Measurements from ENCODE around the gene MFSD12. TPM values are rescaled to one million over a fixed set of nuclear protein-coding genes. Genes with fewer than 3 reads are reported as not detected.

The MFSD12 gene
- total RNA-seq, 1 experiment from 2014 or later: 131 TPM

DNA sequence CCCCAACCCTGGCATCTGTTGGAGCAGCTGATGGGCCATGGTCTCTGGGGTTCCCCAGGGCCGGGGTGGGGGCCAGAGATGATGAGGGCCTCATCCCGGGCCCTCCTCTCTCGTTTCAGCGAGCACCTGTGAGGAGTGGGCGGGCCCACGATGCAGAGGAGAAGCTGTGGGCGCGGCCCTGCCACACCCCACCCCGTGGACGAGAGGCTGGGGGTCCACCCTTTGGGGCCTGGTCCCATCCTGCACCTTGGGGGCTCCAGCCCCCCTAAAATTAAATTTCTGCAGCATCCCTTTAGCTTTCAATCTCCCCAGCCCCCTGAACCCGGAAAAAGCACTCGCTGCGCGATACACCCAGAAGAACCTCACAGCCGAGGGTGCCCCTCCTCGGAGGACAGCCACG is 21.0 kb upstream of the MFSD12 start:
- RAD21 ChIA-PET (ENCODE audit: low non-redundant PET in 1 of 2, low total read pairs in 2 of 2, uncharacterized antibody in 2 of 2, unreplicated experiment in 2 of 2): no interaction called here
- peak overlapping the region; percentile 40 to 54 for H3K4me3 ChIP-seq (replicated peaks in 1 of 2; ENCODE audit: low read depth in 1 of 2, low read length in 2 of 2)

More for the DNA sequence above, 21.0 kb upstream of the MFSD12 start:
- ChIA-PET POLR2A (interaction anchor here (0.9 to 1.1 kb wide), 2 partner anchors 14 to 22 kb away, joined by 3 read pairs; partner anchors contain the start of gene MFSD12), CTCF (interaction anchor here (1.6 kb wide), 1 partner anchor 34 kb away, joined by 4 read pairs; no protein-coding TSS in a partner anchor)
- TSS peak; percentile 27 for BruUV-seq (replicated peaks)
- Histone ChIP-seq H3K36me3 (ENCODE audit: control insufficient read depth in 1 of 2, insufficient read depth in 2 of 2, low read length in 2 of 2) (peaks cover 3 to 21% of the 10 kb centered on the region in 2 experiments; a peak in 2 of 4 replicates), H3K4me2 (ENCODE audit: low read length) (peak overlapping the region; percentile 65), H2AFZ (ENCODE audit: low read depth, low read length, poor library complexity, severe bottlenecking) (no peak overlapping the region), H3K9ac (ENCODE audit: low read length) (peak overlapping the region; percentile 58), H4K20me1 (ENCODE audit: insufficient read depth) (no peaks in the 10 kb centered on the region; the same call in 1 of the 2 replicates), H3K27me3 (ENCODE audit: insufficient read depth, low read length) (no peaks in the 10 kb centered on the region), H3K79me2 (ENCODE audit: insufficient read depth, low read length) (peaks cover 20% of the 10 kb centered on the region; the same call in 1 of the 2 replicates), H3K9me2 (ENCODE audit: insufficient read depth) (no peaks in the 10 kb centered on the region), H3K4me1 (ENCODE audit: control insufficient read depth in 1 of 2, insufficient read depth in 2 of 2, low read length in 2 of 2) (peaks cover 18 to 66% of the 10 kb centered on the region in 2 experiments), H3K9me3 (ENCODE audit: control insufficient read depth in 1 of 2, insufficient read depth in 1 of 2, low read depth in 1 of 2, low read length in 2 of 2) (no peaks in the 10 kb centered on the region), H3K27ac (ENCODE audit: low read depth, low read length) (peak overlapping the region; percentile 47; the same call in 1 of the 2 replicates)
- TF ChIP-seq SP1 (IDR thresholded peaks at IDR 0.05; ENCODE audit: low read depth): no peak
- TF ChIP-seq EGR1 (IDR thresholded peaks at IDR 0.05; ENCODE audit: low read depth): no peak
- no peak for TF ChIP-seq JUND (IDR thresholded peaks at IDR 0.05)
- TF ChIP-seq, protein P1, sequence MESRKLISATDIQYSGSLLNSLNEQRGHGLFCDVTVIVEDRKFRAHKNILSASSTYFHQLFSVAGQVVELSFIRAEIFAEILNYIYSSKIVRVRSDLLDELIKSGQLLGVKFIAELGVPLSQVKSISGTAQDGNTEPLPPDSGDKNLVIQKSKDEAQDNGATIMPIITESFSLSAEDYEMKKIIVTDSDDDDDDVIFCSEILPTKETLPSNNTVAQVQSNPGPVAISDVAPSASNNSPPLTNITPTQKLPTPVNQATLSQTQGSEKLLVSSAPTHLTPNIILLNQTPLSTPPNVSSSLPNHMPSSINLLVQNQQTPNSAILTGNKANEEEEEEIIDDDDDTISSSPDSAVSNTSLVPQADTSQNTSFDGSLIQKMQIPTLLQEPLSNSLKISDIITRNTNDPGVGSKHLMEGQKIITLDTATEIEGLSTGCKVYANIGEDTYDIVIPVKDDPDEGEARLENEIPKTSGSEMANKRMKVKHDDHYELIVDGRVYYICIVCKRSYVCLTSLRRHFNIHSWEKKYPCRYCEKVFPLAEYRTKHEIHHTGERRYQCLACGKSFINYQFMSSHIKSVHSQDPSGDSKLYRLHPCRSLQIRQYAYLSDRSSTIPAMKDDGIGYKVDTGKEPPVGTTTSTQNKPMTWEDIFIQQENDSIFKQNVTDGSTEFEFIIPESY (IDR thresholded peaks at IDR 0.05; ENCODE audit: extremely low read depth, insufficient replicate concordance, low read length): no peak
- no peak for TF ChIP-seq POLR2A (IDR thresholded peaks at IDR 0.05; ENCODE audit: borderline replicate concordance, extremely low read depth, insufficient read depth, insufficient read length)
- TF ChIP-seq ZFX (IDR thresholded peaks at IDR 0.05): no peak
- TF ChIP-seq, protein P2, sequence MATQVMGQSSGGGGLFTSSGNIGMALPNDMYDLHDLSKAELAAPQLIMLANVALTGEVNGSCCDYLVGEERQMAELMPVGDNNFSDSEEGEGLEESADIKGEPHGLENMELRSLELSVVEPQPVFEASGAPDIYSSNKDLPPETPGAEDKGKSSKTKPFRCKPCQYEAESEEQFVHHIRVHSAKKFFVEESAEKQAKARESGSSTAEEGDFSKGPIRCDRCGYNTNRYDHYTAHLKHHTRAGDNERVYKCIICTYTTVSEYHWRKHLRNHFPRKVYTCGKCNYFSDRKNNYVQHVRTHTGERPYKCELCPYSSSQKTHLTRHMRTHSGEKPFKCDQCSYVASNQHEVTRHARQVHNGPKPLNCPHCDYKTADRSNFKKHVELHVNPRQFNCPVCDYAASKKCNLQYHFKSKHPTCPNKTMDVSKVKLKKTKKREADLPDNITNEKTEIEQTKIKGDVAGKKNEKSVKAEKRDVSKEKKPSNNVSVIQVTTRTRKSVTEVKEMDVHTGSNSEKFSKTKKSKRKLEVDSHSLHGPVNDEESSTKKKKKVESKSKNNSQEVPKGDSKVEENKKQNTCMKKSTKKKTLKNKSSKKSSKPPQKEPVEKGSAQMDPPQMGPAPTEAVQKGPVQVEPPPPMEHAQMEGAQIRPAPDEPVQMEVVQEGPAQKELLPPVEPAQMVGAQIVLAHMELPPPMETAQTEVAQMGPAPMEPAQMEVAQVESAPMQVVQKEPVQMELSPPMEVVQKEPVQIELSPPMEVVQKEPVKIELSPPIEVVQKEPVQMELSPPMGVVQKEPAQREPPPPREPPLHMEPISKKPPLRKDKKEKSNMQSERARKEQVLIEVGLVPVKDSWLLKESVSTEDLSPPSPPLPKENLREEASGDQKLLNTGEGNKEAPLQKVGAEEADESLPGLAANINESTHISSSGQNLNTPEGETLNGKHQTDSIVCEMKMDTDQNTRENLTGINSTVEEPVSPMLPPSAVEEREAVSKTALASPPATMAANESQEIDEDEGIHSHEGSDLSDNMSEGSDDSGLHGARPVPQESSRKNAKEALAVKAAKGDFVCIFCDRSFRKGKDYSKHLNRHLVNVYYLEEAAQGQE (IDR thresholded peaks at IDR 0.05; ENCODE audit: low read depth): no peak
- TF ChIP-seq CEBPB (IDR thresholded peaks at IDR 0.05; ENCODE audit: low read depth): no peak
- TF ChIP-seq, protein P3, sequence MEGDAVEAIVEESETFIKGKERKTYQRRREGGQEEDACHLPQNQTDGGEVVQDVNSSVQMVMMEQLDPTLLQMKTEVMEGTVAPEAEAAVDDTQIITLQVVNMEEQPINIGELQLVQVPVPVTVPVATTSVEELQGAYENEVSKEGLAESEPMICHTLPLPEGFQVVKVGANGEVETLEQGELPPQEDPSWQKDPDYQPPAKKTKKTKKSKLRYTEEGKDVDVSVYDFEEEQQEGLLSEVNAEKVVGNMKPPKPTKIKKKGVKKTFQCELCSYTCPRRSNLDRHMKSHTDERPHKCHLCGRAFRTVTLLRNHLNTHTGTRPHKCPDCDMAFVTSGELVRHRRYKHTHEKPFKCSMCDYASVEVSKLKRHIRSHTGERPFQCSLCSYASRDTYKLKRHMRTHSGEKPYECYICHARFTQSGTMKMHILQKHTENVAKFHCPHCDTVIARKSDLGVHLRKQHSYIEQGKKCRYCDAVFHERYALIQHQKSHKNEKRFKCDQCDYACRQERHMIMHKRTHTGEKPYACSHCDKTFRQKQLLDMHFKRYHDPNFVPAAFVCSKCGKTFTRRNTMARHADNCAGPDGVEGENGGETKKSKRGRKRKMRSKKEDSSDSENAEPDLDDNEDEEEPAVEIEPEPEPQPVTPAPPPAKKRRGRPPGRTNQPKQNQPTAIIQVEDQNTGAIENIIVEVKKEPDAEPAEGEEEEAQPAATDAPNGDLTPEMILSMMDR (IDR thresholded peaks at IDR 0.05 in 2 of 3, conservative IDR thresholded peaks at IDR 0.05 in 1 of 3; ENCODE audit: borderline replicate concordance in 1 of 3, insufficient read depth in 1 of 3, low read depth in 2 of 3, low read length in 2 of 3): no peak
- no peak for TF ChIP-seq SIN3A (IDR thresholded peaks at IDR 0.05; ENCODE audit: low read depth)
- no peak for TF ChIP-seq FOSL1 (IDR thresholded peaks at IDR 0.05; ENCODE audit: low read depth)
- no peak for TF ChIP-seq RAD21 (IDR thresholded peaks at IDR 0.05; ENCODE audit: low read depth)
- no peak for TF ChIP-seq TCF7L2 (IDR thresholded peaks at IDR 0.05; ENCODE audit: borderline replicate concordance, extremely low read depth, insufficient read depth, insufficient read length)
- TF ChIP-seq ZNF274 (IDR thresholded peaks at IDR 0.05; ENCODE audit: low read depth, low read length): no peak
- TF ChIP-seq CBX3 (IDR thresholded peaks at IDR 0.05; ENCODE audit: low read depth): no peak
- TF ChIP-seq SRF (IDR thresholded peaks at IDR 0.05; ENCODE audit: low read depth): no peak
- TF ChIP-seq EZH2 (IDR thresholded peaks at IDR 0.05): no peak
- TF ChIP-seq, protein P4, sequence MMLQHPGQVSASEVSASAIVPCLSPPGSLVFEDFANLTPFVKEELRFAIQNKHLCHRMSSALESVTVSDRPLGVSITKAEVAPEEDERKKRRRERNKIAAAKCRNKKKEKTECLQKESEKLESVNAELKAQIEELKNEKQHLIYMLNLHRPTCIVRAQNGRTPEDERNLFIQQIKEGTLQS (IDR thresholded peaks at IDR 0.05): no peak
- no peak for TF ChIP-seq POLR2AphosphoS5 (IDR thresholded peaks at IDR 0.05; ENCODE audit: low read depth, low read length)
- intact Hi-C loops (cut with micrococcal nuclease): loop anchor here (10.0 kb wide), 1 partner anchor 626 kb away; no protein-coding TSS in a partner anchor
- DNase-seq (ENCODE audit: low read depth, low spot score) (no peak), ATAC-seq (no peak)
